Measurements from ENCODE around the gene GRIN2C.

GRCh38 chr17:74792586-74793105, 67.0 kb downstream of the GRIN2C start:
- no peak for TF ChIP-seq POLR2A (IDR thresholded peaks at IDR 0.05; ENCODE audit: low read depth, low read length)
- no peak for TF ChIP-seq MXI1 (IDR thresholded peaks at IDR 0.05; ENCODE audit: borderline replicate concordance, low read depth, low read length)
- TF ChIP-seq ELK1 (IDR thresholded peaks at IDR 0.05; ENCODE audit: borderline replicate concordance, low read depth, low read length) = no peak
- no peak for TF ChIP-seq CTCF (conservative IDR thresholded peaks at IDR 0.05; ENCODE audit: low read depth, low read length)
- no peak for TF ChIP-seq FOS (IDR thresholded peaks at IDR 0.05; ENCODE audit: low read depth, low read length)
- TF ChIP-seq CEBPB (IDR thresholded peaks at IDR 0.05; ENCODE audit: low read depth, low read length) = no peak
- no peak for TF ChIP-seq MAZ (IDR thresholded peaks at IDR 0.05; ENCODE audit: borderline replicate concordance, low read depth, low read length)
- no peak for TF ChIP-seq RCOR1 (IDR thresholded peaks at IDR 0.05; ENCODE audit: insufficient replicate concordance, low read length)
- no peak for TF ChIP-seq MAFK (IDR thresholded peaks at IDR 0.05; ENCODE audit: low read depth, low read length)
- TF ChIP-seq, protein P1, sequence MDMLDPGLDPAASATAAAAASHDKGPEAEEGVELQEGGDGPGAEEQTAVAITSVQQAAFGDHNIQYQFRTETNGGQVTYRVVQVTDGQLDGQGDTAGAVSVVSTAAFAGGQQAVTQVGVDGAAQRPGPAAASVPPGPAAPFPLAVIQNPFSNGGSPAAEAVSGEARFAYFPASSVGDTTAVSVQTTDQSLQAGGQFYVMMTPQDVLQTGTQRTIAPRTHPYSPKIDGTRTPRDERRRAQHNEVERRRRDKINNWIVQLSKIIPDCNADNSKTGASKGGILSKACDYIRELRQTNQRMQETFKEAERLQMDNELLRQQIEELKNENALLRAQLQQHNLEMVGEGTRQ (IDR thresholded peaks at IDR 0.05; ENCODE audit: low read depth, low read length) = no peak
- TF ChIP-seq RFX5 (IDR thresholded peaks at IDR 0.05; ENCODE audit: low read depth, low read length) = no peak

Measured in IMR-90 (cell line).